SKM-1 (cell line): ENCODE data around the gene CILP2.

Source experiments
- DNase-seq: peaks from one replicate; lab custom pipeline; 2025; ENCODE audit not compliant: unreplicated experiment; lab: John Stamatoyannopoulos, UW

CILP2 gene

DNA sequence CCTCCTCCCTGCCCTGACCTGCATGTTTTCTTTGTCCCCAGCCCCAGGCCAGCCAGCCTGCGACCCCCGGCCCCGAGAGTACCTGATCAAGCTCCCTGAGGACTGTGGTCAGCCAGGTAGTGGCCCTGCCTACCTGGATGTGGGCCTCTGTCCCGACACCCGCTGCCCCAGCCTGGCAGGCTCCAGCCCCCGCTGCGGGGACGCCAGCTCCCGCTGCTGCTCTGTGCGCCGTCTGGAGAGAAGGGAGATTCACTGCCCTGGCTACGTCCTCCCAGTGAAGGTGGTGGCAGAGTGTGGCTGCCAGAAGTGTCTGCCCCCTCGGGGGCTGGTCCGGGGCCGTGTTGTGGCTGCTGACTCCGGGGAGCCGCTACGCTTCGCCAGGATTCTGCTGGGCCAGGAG is 5.6 kb downstream of the CILP2 start:
- DNase-seq = no peak

DNA sequence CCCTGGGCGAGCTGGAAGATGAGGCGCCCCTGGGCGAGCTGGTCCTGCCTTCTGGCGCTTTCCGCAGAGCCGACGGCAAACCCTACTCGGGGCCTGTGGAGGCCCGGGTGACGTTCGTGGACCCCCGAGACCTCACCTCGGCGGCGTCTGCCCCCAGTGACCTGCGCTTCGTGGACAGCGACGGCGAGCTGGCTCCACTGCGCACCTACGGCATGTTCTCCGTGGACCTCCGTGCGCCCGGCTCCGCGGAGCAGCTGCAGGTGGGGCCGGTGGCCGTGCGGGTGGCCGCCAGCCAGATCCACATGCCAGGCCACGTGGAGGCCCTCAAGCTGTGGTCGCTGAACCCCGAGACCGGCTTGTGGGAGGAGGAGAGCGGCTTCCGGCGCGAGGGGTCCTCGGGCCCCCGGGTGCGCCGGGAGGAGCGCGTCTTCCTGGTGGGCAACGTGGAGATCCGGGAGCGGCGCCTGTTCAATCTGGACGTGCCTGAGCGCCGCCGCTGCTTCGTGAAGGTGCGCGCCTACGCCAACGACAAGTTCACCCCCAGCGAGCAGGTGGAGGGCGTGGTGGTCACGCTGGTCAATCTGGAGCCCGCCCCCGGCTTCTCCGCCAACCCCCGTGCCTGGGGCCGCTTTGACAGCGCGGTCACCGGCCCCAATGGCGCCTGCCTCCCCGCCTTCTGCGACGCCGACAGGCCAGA is 6.3 kb downstream of the CILP2 start:
- DNase-seq = no peak

DNA sequence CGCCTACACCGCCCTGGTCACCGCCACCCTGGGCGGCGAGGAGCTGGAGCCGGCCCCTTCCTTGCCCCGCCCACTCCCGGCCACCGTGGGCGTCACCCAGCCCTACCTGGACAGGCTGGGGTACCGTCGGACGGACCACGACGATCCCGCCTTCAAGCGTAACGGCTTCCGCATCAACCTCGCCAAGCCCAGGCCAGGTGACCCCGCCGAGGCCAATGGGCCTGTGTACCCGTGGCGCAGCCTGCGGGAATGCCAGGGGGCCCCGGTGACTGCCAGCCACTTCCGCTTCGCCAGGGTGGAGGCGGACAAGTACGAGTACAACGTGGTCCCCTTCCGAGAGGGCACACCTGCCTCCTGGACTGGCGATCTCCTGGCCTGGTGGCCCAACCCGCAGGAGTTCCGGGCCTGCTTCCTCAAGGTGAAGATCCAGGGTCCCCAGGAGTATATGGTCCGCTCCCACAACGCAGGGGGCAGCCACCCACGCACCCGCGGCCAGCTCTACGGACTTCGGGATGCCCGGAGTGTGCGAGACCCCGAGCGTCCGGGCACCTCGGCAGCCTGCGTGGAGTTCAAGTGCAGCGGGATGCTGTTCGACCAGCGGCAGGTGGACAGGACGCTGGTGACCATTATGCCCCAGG is 7.0 kb downstream of the CILP2 start:
- no peak for DNase-seq

DNA sequence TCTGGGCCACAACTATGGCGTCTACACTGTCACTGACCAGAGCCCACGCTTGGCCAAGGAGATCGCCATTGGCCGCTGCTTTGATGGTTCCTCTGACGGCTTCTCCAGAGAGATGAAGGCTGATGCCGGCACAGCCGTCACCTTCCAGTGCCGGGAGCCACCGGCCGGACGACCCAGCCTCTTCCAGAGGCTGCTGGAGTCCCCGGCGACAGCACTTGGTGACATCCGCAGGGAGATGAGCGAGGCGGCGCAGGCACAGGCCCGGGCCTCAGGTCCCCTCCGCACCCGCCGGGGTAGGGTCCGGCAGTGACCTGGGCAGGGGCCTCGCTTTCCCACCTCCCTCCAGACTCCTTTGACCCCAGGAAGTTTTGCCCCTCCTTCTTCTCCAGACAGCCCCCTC is 7.6 kb downstream of the CILP2 start:
- DNase-seq = no peak

DNA sequence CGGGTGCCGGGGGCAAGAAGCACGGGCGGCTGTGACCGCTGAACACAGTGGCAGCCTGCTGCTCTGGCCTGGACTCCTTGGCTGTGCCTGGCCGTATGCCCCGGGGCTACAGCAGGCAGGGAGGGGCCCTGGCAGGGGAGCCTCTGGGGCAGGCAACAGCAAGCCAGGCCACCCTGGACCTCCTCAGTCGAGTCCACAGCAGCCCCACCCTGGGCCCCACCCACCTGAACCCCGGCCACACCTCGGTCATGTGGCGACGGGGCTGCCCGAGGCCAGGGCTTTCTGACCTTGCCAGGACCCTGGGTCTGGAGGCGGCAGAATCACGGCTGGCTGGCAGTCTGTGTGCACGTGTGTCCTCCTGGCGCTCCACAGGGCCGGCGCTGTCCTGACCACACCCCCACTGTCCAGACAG is 8.7 kb downstream of the CILP2 start:
- no peak for DNase-seq

DNA sequence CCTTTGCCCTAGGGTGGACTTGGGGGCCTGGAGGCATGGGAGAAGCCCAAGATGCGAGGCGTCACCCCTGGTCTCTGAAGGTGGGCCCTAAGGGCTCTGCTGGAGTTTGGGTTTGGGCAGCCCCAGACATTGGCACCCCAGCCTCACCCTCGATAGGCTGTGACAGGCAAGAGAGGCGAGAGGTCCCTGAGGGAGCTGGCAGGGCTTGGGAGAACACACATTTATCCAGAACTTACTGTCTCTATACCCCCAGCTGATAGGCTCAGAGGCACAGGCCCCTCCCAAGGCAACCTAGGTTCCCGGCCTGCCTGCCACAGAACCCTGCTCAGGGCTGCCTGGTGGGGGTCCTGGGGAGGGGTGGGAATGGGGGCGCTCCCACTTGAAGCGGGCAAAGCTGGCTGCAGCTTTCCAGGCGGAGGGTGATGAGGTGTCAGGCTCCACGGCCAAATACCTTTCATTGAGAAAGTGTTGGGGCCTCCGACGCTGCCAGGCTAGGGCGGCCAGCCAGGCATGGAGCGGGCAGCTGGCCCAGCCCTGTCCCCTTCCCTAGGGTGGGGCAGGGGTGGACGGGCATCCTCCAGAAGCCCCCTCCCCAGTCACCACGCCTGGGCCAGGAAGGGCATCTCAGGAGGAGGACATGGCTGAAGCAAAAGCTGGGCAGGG is 9.7 kb downstream of the CILP2 start:
- no peak for DNase-seq

DNA sequence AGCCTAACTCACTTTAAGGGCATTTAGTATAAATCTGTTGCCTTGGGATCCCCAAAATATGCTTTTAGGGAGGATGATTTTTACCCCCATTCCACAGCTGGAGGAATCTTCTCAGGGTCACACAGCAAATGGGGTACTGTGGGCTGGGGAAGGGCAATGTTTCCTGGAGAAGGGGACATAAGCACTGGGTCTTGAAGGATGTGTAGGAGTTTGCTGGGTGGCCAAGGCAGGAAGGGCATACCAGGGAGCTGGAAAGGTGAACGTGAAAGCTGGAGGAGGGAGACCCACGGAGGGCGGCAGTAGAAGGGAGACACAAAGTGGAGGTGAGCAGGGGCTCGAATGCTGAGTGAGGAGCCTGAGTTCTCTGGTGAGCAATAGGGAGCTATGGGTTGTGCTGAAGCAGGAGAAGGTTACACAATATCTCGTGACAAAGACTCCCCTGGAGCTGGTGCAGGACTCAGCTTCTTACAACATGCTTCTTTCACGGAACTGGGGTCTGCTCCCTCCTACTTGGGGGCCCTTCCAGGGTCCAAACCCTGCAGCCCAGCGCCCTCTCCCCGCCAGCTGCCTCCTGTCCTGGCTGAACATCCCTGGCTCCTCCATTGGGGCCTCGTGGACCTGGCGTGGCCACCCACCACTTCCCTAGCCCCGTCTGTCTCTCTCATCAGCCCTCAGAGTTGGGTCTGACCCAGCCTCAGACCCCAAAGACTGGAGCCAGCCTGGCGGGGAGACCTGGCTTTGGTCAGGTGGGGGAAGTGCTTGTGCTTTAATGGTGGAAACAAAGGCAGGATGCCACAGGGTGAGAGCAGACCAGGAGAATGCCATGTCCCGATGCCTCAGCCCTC is 11.1 kb downstream of the CILP2 start:
- DNase-seq = peak; percentile 11

DNA sequence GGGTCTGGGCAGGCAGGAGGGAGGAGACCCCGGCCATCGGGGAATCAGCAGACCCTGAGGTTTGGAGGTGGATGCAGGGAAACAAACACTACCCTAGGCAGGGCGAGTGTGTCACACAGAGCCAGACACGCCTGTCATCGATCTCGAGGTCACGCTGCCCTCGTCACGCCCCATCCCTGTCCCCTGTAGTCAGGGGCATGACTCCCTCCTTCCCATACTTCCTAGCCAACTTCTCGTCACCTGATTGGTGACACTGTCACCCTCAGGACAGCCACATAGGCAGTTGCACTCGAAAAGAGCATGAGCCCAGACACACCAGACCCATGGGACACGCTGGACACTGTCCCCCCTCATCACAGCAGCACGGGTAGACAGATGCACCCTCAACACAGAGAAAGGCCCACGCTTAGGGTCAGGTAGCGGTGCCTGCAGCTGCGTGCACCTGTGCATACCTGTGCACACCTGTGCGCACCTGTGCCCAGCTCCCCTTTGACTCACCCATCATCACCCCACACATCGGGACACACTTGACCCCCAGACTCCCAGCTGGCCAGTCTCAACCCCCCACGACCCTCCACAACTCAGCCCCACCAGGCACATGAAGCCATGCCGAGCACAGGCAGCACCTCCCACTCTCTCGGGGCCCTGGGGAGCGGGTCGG is 11.9 kb downstream of the CILP2 start:
- DNase-seq = no peak

DNA sequence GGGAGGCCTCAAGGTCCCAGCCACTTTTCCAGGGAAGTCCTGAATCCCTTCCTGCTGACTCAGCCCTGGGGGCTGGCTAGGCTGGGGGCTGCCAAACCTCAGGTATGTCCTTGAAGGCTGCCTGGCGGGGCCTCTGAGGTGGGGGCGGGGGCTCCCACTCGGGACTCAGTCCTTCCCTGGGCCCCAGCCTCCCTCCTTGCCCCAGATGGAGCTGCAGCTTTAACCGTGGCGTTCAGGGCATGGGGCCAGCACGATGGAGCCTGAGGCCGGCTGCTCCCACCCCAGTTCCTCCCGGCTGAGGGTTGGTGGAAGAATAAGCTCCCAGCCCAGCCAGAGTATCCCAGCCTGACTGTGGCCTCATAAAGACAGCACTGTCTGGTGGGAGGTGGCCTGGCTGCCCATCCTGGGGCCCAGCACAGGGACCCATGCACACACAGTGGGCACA is 12.4 kb downstream of the CILP2 start:
- DNase-seq = no peak

DNA sequence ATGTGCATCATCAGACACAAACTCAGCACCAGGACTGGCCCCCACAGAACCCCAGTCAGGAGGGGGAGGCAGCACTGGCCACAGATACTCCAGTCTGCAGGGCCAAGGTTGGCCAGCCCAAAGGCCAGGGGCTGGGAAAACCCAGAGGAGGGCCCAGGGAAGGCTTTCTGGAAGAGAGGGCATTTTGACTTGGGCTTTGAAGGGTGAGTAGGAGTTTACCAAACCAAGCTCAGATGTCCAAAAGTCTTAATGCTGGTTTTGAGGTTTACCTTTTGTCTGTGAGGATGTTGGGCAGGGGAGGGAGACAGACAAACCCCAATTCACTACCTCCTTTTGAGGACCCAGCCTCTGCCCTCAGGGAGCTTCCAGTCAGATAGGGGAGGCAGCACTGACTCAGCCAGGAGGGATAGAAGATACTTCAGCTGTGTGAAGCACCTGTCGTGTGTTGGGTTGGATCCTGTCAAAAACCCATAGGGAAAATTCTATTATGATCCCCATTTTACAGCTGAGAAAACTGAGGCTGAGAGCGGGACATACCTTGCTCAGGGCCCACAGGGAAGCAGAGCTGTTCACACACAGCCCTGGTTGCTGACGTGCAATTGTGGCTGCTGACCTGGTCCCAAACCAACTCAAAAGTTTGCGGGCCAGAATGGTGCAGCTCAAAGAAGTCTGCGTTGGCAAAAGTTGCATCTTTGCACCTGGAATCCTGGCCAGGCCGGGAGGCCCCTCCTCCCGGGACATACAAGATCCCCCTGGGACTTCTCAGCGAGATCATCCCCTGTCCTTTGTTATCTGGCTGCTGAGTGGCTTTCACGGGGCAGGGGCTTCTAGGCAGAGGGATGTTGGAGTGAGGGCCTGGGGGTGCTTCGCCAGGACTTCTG is 13.1 kb downstream of the CILP2 start:
- DNase-seq = no peak

DNA sequence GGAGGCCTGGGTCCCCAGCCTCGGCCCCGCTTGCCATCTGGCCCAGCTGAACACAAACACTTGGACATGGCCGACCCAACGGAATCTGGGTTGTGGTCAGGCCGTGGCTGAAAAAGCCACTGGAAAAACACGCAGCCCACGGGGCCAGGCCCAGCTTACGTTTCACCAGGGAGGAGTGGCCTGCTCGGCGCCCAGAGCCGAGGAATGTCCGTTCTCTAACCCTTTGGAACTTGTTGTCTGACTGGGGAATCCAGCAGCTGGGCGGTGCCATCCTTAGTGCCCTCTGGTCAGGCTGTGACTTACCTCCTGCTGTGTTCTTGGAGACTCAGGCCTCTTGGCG is 13.8 kb downstream of the CILP2 start:
- DNase-seq = no peak

DNA sequence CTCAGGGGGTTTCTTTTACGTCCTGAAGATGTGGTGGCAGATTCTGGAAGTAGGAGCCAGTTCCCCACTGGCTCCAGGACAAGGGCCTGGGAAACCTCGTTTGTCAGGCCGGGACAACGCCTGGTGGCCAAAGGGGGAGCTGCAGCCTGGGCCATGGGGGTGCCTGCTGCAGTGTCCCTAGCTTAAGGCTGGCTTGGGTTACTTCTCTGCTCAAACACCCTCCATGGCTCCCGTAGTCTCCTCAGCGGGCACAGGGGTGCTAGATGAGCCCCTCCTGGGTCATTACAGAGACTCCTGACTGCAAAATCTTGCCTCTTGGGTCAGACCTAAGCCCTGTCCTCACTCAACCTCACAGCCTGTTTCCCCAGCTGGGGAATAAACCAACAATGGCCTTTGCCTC is 14.7 kb downstream of the CILP2 start:
- no peak for DNase-seq

DNA sequence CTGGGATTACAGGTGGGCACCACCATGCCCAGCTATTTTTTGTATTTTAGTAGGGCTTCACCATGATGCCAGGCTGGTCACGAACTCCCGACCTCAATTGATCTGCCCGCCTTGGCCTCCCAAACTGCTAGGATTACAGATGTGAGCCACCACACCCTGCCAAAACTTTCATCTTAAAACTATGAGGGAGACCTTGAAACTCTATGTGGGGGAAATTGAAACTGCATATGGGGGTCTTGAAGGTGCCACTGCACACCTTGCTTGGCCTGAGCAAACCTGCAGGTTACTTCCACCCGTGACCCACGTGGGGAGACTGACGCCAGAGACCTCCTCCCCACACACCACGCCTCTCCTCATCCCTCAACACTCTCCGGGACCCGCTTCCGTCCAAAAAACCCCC is 15.6 kb downstream of the CILP2 start:
- no peak for DNase-seq

DNA sequence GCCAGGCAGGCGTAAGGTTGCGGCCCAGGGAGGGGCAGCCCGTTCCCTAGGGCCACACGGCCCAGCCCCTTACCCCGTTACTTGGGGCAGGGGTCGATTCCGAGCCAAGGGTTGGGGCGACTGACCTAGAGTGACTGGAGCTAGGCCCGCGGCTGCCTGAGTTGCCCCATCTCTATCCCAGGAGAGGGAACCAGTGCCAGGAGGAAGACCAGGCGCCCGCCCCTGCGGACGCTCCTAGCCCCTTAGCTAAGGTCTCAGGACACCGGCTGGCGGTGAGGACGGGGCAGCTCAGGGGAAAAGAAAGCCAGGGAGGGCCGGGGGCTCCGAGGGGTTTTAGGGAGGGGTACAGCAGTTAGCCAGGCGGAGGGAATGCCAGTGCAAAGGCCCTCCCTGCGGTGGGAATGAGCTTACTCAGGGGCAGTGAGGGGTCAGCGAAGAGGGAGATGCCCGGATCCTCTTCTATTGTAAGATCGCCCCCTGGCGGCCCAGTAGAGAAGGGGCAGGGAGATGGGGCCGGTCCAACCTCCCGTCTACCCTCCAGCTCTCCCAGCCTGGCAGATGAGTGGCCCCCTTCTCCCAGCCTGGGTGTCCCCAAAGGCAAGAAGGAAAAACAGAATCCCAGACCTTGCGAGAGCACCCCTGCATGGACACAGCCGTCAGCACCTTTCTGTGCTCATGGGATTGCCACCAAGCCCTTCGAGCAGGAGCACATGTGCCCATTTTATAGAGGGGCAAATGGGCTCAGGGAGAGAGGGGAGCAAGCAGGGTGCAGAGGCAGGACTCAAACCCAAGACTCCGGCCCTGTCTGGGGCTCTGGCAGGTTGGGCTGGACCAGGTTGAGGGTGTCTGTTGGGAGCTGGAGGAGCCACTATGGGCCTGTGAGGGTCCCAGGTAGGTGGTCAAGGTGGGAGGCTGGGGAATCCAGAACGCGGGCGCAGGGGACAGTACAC is 16.3 kb downstream of the CILP2 start:
- peak; percentile 32 for DNase-seq

DNA sequence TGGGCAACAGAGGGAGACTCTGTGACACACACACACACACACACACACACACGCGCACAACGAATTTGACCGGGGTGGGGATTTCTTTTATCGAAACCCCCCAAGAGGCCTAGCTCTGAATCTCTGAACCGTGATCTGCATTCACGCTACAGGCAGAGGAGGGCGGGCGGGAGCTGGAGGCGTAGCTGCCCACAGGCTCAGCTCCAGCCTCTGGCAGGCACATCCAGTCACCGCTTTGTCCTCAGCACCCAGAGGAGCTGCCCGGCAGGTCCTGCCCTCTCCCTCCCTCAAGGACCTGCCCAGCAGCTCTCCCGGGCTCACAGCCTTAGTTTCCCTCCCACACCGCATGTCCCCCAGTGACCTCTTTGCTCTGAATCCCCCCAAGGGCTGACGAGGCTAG is 20.0 kb downstream of the CILP2 start:
- no peak for DNase-seq

DNA sequence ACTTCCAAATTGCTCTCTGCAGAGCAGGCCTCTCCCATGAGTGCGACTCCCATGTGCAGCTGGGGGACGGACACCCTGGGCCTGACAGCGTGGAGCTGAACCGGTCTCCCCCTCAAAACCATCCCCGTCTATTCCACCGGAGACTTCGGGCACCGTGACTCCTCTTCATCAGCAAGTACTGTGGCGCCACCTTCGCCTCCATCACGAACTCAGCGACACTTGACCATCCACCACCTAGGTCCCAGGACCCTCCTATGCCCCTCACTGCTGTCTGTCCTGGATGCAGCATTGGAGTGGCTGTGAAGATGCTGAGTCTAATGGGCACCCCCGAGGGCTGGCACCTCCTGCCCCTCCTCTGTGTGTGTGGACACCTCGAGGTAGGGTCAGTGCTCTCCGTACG is 20.6 kb downstream of the CILP2 start:
- DNase-seq = no peak

DNA sequence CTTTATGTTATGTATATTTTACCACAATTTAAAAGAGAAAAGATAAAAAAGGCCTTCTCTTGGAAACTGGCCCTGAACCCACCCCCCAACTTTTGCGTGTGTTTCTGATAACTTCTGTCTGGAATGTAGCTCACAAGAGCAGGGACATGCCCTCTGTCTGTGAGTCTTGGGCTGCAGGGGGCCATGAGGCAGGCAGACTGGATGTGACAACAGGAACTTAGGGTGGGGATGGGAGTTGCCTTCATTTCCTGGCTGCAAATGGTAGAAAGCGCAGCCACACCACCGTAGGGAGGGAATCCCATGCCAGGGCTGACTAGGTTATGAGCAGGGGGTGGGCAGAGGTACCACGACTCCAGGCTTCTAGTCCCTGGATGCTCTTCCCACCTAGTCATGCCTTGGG is 21.9 kb downstream of the CILP2 start:
- DNase-seq = no peak

DNA sequence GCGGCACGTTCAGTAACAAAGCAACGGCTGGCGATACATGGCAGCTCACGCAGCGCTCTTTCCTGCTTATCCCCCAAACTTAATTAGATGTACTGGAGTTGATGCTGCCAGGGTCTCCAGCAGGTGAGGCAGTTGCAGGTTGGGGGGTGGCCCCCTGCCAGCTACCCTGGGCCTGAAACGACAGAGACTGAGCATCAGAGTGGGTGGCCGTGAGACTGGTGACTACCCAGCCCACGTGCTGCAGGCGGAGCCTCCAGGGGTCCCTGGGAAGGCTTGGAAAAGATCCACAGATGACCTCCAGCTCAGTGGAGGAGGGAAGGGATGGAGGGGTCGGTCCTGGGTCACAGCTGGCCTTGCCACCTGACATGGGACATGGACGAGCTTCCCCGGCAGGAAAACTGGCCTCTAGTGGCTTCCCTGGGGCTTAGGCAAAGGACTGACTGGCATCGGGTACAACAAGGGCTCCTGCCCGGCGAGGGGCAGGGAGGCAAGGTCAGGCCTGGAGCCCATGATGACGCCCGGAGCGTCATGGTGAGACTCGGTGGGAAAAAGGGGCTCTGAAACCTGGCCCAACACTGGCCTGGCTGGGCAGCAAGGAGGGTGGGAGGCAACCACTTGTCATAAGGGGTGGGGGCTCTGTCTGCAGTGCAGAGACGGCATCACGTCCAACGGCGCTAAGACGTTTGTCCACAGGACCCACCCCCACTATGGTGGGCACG is 24.0 kb downstream of the CILP2 start:
- no peak for DNase-seq
